ENCODE measurements around the gene SCMH1. TPM values are rescaled to one million over a fixed set of nuclear protein-coding genes. Genes with fewer than 3 reads are reported as not detected.
"Not testable (repeated sequence)": the region's sequence is repeated elsewhere in the genome, so short reads cannot be mapped to it uniquely, and the experiment has no call there.

SCMH1 gene
- total RNA-seq, 4 donors from 2014 or later, result 27.1 to 116 (median 52.9) TPM

GRCh38 chr1:41221995-41222394, 20.1 kb downstream of the SCMH1 start:
- no peaks in the 10 kb centered on the region for H3K36me3 ChIP-seq
- no peak for TF ChIP-seq POLR2A (IDR thresholded peaks at IDR 0.05)

GRCh38 chr1:41218152-41218551, 24.0 kb downstream of the SCMH1 start:
- Histone ChIP-seq H3K4me3 (no peak overlapping the region), H3K4me1 (peaks cover 0 to 4% (median 0%) of the 10 kb centered on the region in 4 donors), H3K27ac (no peak overlapping the region), H3K36me3 (no peaks in the 10 kb centered on the region), H3K9me3 (no peaks in the 10 kb centered on the region), H3K27me3 (no peaks in the 10 kb centered on the region)
- TF ChIP-seq POLR2A (IDR thresholded peaks at IDR 0.05) (no peak), CTCF (IDR thresholded peaks at IDR 0.05) (no peak)
- no peak for DNase-seq

More at GRCh38 chr1:41221995-41222394, 20.1 kb downstream of the SCMH1 start:
- H3K4me1 ChIP-seq, result peaks cover 0 to 10% (median 0%) of the 10 kb centered on the region in 4 donors
- no peak overlapping the region for H3K4me3 ChIP-seq
- H3K27me3 ChIP-seq, result no peaks in the 10 kb centered on the region
- H3K27ac ChIP-seq, result no peak overlapping the region
- DNase-seq, result no peak
- H3K9me3 ChIP-seq, result no peaks in the 10 kb centered on the region

GRCh38 chr1:41217441-41217840, 24.7 kb downstream of the SCMH1 start:
- TF ChIP-seq POLR2A (IDR thresholded peaks at IDR 0.05), result no peak
- TF ChIP-seq CTCF (IDR thresholded peaks at IDR 0.05), result no peak
- H3K27me3 ChIP-seq, result no peaks in the 10 kb centered on the region
- H3K4me1 ChIP-seq, result peaks cover 0 to 4% (median 0%) of the 10 kb centered on the region in 4 donors
- no peaks in the 10 kb centered on the region for H3K9me3 ChIP-seq
- H3K27ac ChIP-seq, result no peak overlapping the region
- H3K36me3 ChIP-seq, result no peaks in the 10 kb centered on the region
- DNase-seq, result no peak
- no peak overlapping the region for H3K4me3 ChIP-seq

GRCh38 chr1:41215623-41216022, 26.5 kb downstream of the SCMH1 start:
- Histone ChIP-seq H3K4me1 (no peaks in the 10 kb centered on the region), H3K27me3 (no peaks in the 10 kb centered on the region), H3K4me3 (no peak overlapping the region), H3K27ac (no peak overlapping the region), H3K9me3 (no peaks in the 10 kb centered on the region), H3K36me3 (no peaks in the 10 kb centered on the region)
- DNase-seq, result no peak
- no peak for TF ChIP-seq POLR2A (IDR thresholded peaks at IDR 0.05)
- no peak for TF ChIP-seq CTCF (IDR thresholded peaks at IDR 0.05)

- H3K27ac ChIP-seq, result no peak overlapping the region
- no peaks in the 10 kb centered on the region for H3K36me3 ChIP-seq
- no peak overlapping the region for H3K4me3 ChIP-seq
- no peak for TF ChIP-seq CTCF (IDR thresholded peaks at IDR 0.05)
- DNase-seq, result no peak
- no peaks in the 10 kb centered on the region for H3K4me1 ChIP-seq
- H3K9me3 ChIP-seq, result no peaks in the 10 kb centered on the region
- no peaks in the 10 kb centered on the region for H3K27me3 ChIP-seq
Measured at GRCh38 chr1:41213341-41213740, 28.8 kb downstream of the SCMH1 start.

- H3K36me3 ChIP-seq, H3K9me3 ChIP-seq, H3K4me3 ChIP-seq, H3K4me1 ChIP-seq, H3K27ac ChIP-seq, H3K27me3 ChIP-seq, DNase-seq: not testable (repeated sequence)
Measured at GRCh38 chr1:41211608-41212007, 30.5 kb downstream of the SCMH1 start.

GRCh38 chr1:41207053-41207452, 35.1 kb downstream of the SCMH1 start:
- H3K4me3 ChIP-seq, H3K4me1 ChIP-seq, DNase-seq, H3K27me3 ChIP-seq, H3K9me3 ChIP-seq, H3K27ac ChIP-seq, H3K36me3 ChIP-seq: not testable (repeated sequence)
